ENCODE measurements around the gene RERE.

- TF ChIP-seq CTCF (conservative IDR thresholded peaks at IDR 0.05; ENCODE audit: low read length) (no peak), EZH2phosphoT487 (IDR thresholded peaks at IDR 0.05; ENCODE audit: borderline replicate concordance, low read depth, low read length) (no peak)
Measured at GRCh38 chr1:8360493-8361197, 456.8 kb downstream of the RERE start.

Measured in OCI-LY7 (cell line).